ENCODE data around the gene FOXS1.
"Not testable (repeated sequence)": the region's sequence is repeated elsewhere in the genome, so short reads cannot be mapped to it uniquely, and the experiment has no call there.

DNA sequence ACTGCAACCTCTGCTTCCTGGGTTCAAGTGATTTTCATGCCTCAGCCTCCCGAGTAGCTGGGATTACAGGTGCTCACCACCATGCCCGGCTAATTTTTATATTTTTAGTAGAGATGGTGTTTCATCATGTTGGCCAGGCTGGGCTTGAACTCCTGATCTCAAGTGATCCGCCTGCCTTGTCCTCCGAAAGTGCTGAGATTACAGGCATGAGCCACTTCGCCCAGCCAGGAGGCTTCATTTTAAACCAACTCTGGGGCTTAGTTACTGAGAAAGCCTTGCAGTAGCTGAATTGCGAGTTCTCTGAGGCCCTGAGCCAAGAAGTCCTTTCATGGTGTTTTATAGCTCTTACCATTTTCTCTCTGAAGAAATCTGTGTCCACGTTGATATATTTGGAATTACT, 31.3 kb downstream of the FOXS1 start:
- TF ChIP-seq, protein P1, sequence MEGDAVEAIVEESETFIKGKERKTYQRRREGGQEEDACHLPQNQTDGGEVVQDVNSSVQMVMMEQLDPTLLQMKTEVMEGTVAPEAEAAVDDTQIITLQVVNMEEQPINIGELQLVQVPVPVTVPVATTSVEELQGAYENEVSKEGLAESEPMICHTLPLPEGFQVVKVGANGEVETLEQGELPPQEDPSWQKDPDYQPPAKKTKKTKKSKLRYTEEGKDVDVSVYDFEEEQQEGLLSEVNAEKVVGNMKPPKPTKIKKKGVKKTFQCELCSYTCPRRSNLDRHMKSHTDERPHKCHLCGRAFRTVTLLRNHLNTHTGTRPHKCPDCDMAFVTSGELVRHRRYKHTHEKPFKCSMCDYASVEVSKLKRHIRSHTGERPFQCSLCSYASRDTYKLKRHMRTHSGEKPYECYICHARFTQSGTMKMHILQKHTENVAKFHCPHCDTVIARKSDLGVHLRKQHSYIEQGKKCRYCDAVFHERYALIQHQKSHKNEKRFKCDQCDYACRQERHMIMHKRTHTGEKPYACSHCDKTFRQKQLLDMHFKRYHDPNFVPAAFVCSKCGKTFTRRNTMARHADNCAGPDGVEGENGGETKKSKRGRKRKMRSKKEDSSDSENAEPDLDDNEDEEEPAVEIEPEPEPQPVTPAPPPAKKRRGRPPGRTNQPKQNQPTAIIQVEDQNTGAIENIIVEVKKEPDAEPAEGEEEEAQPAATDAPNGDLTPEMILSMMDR (IDR thresholded peaks at IDR 0.05 in 4 of 5, conservative IDR thresholded peaks at IDR 0.05 in 1 of 5), result not testable (repeated sequence)
- TF ChIP-seq POLR2A (IDR thresholded peaks at IDR 0.05), result not testable (repeated sequence)

All from gastrocnemius medialis (tissue), 4 donors.